Left ventricle myocardium superior (tissue), 1 donor: ENCODE measurements around the gene NEDD8. TPM values are rescaled to one million over a fixed set of nuclear protein-coding genes. Genes with fewer than 3 reads are reported as not detected.
"Not testable (repeated sequence)": the region's sequence is repeated elsewhere in the genome, so short reads cannot be mapped to it uniquely, and the experiment has no call there.

Experiments
- ATAC-seq: fragments of 200-7000 bp; cut with Tn5 transposase; one replicate; pipeline ENCODE4 v1.9.1; 2020; ENCODE audit warnings: mild to moderate bottlenecking, moderate library complexity
- DNase-seq: peaks from one replicate; pipeline ENCODE4 v3.0.0-alpha.2; 2020
- intact Hi-C: fragments of 100-400 bp; cut with micrococcal nuclease; formaldehyde crosslinking; loops from one replicate; pipeline ENCODE4 v1.11.0; 2022
- total RNA-seq: library from RNA; stranded (reverse); fragmentation: NEBNext Ultra II Directional; extraction: Animal tissue kit (Norgen Biotek cat#: 25700); gene quantifications from one replicate; pipeline ENCODE4 v1.2.1, GENCODE V29; 2021
- donor health status: DM: no; HTN: yes; CAD: no; lungs with severe emphysema.

The NEDD8 gene
- total RNA-seq, 1 donor from 2014 or later, result 225 TPM

- intact Hi-C loops, result no loop called here
- ATAC-seq, result no peak
- DNase-seq, result no peak
Observed at GRCh38 chr14:24252289-24253124, 20.3 kb upstream of the NEDD8 start.

- intact Hi-C loops, result no loop called here
- DNase-seq (no peak), ATAC-seq (no peak)
Observed at GRCh38 chr14:24251880-24252288, 19.7 kb upstream of the NEDD8 start.

GRCh38 chr14:24250354-24250753, 18.2 kb upstream of the NEDD8 start:
- ATAC-seq, result no peak
- intact Hi-C loops, result no loop called here
- DNase-seq, result no peak

- no peak for ATAC-seq
- intact Hi-C loops, result loop anchor here (5.0 kb wide), 1 partner anchor 43 kb away; no protein-coding TSS in a partner anchor
- DNase-seq, result no peak
Observed at GRCh38 chr14:24249230-24250021, 17.3 kb upstream of the NEDD8 start.

- DNase-seq (no peak), ATAC-seq (no peak)
- intact Hi-C loops, result loop anchor here (5.0 kb wide), 1 partner anchor 45 kb away; no protein-coding TSS in a partner anchor
Observed at GRCh38 chr14:24247422-24247821, 15.3 kb upstream of the NEDD8 start.

- intact Hi-C loops, result loop anchor here (5.0 kb wide), 1 partner anchor 46 kb away; no protein-coding TSS in a partner anchor
- no peak for ATAC-seq
- DNase-seq, result no peak
Observed at GRCh38 chr14:24246765-24247212, 14.6 kb upstream of the NEDD8 start.

- intact Hi-C loops, result loop anchor here (5.0 kb wide), 1 partner anchor 47 kb away; no protein-coding TSS in a partner anchor
- not testable (repeated sequence) for ATAC-seq, DNase-seq
Observed at GRCh38 chr14:24245350-24245749, 13.2 kb upstream of the NEDD8 start.

- intact Hi-C loops, result no loop called here
- DNase-seq, result no peak
Observed at GRCh38 chr14:24243336-24243836, 11.2 kb upstream of the NEDD8 start.

GRCh38 chr14:24241829-24242443, 9.8 kb upstream of the NEDD8 start:
- peak; percentile 93 for ATAC-seq
- intact Hi-C loops, result no loop called here
- peak; percentile 94 for DNase-seq

More at GRCh38 chr14:24243336-24243836, 11.2 kb upstream of the NEDD8 start:
- no peak for ATAC-seq

GRCh38 chr14:24240110-24240918, 8.1 kb upstream of the NEDD8 start:
- no peak for ATAC-seq
- intact Hi-C loops, result no loop called here

GRCh38 chr14:24238527-24239037, 6.4 kb upstream of the NEDD8 start:
- no peak for DNase-seq
- no peak for ATAC-seq
- intact Hi-C loops, result no loop called here

More at GRCh38 chr14:24240110-24240918, 8.1 kb upstream of the NEDD8 start:
- no peak for DNase-seq

GRCh38 chr14:24238123-24238522, 6.0 kb upstream of the NEDD8 start:
- ATAC-seq (no peak), DNase-seq (no peak)
- intact Hi-C loops, result no loop called here

GRCh38 chr14:24237463-24237955, 5.3 kb upstream of the NEDD8 start:
- no peak for ATAC-seq
- intact Hi-C loops, result no loop called here
- DNase-seq, result no peak

GRCh38 chr14:24236689-24237462, 4.7 kb upstream of the NEDD8 start:
- intact Hi-C loops, result no loop called here
- DNase-seq (no peak), ATAC-seq (no peak)

- intact Hi-C loops, result no loop called here
- ATAC-seq (no peak), DNase-seq (no peak)
Observed at GRCh38 chr14:24235804-24236688, 3.9 kb upstream of the NEDD8 start.
